ENCODE results near the gene PLCB1.

GRCh38 chr20:8203366-8203765, 71.3 kb downstream of the PLCB1 start:
- TF ChIP-seq CTCF (IDR thresholded peaks at IDR 0.05; ENCODE audit: insufficient read depth, low read depth, low read length) = no peak
- TF ChIP-seq EZH2 (IDR thresholded peaks at IDR 0.05; ENCODE audit: insufficient read depth, low read length) = no peak

Measured in astrocyte (in vitro differentiated cells and primary cell).